PC-3 (cell line): ENCODE data around the gene CHI3L1. TPM values are rescaled to one million over a fixed set of nuclear protein-coding genes. Genes with fewer than 3 reads are reported as not detected.
A peak's percentile ranks its signal among the peaks of the same experiment; 100 is the strongest.

Experiments
- ATAC-seq: fragments of 200-7000 bp; cut with Tn5 transposase; 2 replicates; pipeline ENCODE4 v1.9.1; 2020; ENCODE audit warnings: mild to moderate bottlenecking, moderate library complexity
- BruUV-seq: library from RNA; stranded (reverse); fragments of 400-500 nt; replicated peaks from 2 replicates; lab custom pipeline; 2021; lab: Mats Ljungman, UMichigan
- CTCF ChIA-PET: fragments of 300-600 bp; sonication (Branson Sonifier 250); formaldehyde crosslinking; loops from one replicate; lab custom pipeline; 2022; ENCODE audit warnings: antibody characterized with exemption; lab: Charles Lee
- POLR2A ChIA-PET: fragments of 300-600 bp; sonication (Branson Sonifier 250); formaldehyde crosslinking; loops from one replicate; lab custom pipeline; 2022; ENCODE audit warnings: antibody characterized with exemption; ENCODE audit not compliant: unreplicated experiment; lab: Charles Lee
- DNase-seq: peaks from one replicate; pipeline ENCODE4 v3.0.0-alpha.2; 2015
- H2AFZ ChIP-seq: fragments of 300-600 bp; sonication (generic); 2 replicates; pipeline ENCODE4 v1.6.0; 2016; ENCODE audit warnings: antibody characterized with exemption, low read length
- H3F3A ChIP-seq: fragments of 300-600 bp; sonication (generic); one replicate; pipeline ENCODE4 v1.6.0; 2017; ENCODE audit warnings: antibody characterized with exemption, low read length, control low read depth, mild to moderate bottlenecking; ENCODE audit not compliant: unreplicated experiment
- H3K27ac ChIP-seq: fragments of 300-600 bp; sonication (generic); 2 replicates; pipeline ENCODE4 v1.5.1; 2016; ENCODE audit warnings: mild to moderate bottlenecking, low read length
- H3K27me3 ChIP-seq: fragments of 300-600 bp; sonication (generic); 2 replicates; pipeline ENCODE4 v1.6.1; 2016; ENCODE audit warnings: low read length, mixed read lengths
- H3K36me3 ChIP-seq: fragments of 300-600 bp; sonication (generic); 2 replicates; pipeline ENCODE4 v1.6.1; 2016; ENCODE audit warnings: low read depth, mixed run types, low read length, mixed read lengths
- H3K4me1 ChIP-seq: fragments of 300-600 bp; sonication (generic); 2 replicates; pipeline ENCODE4 v1.5.1; 2016; ENCODE audit warnings: low read length; ENCODE audit not compliant: insufficient read depth
- H3K4me2 ChIP-seq: fragments of 300-600 bp; sonication (generic); 2 replicates; pipeline ENCODE4 v1.6.0; 2016; ENCODE audit warnings: low read length
- H3K4me3 ChIP-seq: fragments of 300-600 bp; sonication (generic); 2 replicates; pipeline ENCODE4 v1.5.1; 2016; ENCODE audit warnings: mild to moderate bottlenecking, low read length, mixed read lengths
- H3K79me2 ChIP-seq: fragments of 300-600 bp; sonication (generic); 2 replicates; pipeline ENCODE4 v1.6.1; 2017; ENCODE audit warnings: low read length, mixed read lengths
- H3K9ac ChIP-seq: fragments of 300-600 bp; sonication (generic); 2 replicates; pipeline ENCODE4 v1.6.0; 2016; ENCODE audit warnings: mild to moderate bottlenecking, low read length
- H3K9me2 ChIP-seq: fragments of 300-600 bp; sonication (generic); replicated peaks from 2 replicates; pipeline ENCODE4 v1.6.1; 2016; ENCODE audit warnings: mixed run types, low read length, mixed read lengths
- H3K9me3 ChIP-seq: fragments of 300-600 bp; sonication (generic); 2 replicates; pipeline ENCODE4 v1.6.1; 2016; ENCODE audit warnings: low read length, mixed read lengths
- H4K20me1 ChIP-seq: fragments of 300-600 bp; sonication (generic); 2 replicates; pipeline ENCODE4 v1.6.1; 2016; ENCODE audit warnings: low read length, mixed read lengths
- EZH2 ChIP-seq: fragments of 300-600 bp; sonication (generic); IDR thresholded peaks from one replicate; pipeline ENCODE4 v1.6.1; 2017; ENCODE audit warnings: antibody characterized with exemption, mild to moderate bottlenecking, low read length; ENCODE audit not compliant: unreplicated experiment
- EZH2phosphoT487 ChIP-seq: fragments of 300-600 bp; sonication (generic); IDR thresholded peaks from 2 replicates; pipeline ENCODE4 v1.6.1; 2018; ENCODE audit warnings: mild to moderate bottlenecking, antibody characterized with exemption, low read length, borderline replicate concordance
- intact Hi-C: fragments of 100-400 bp; cut with micrococcal nuclease; formaldehyde crosslinking; loops from 2 replicates; pipeline ENCODE4 v1.9.0; 2023
- total RNA-seq: library from RNA; depleted of rRNA; stranded (reverse); fragments of >200 nt; gene quantifications from 2 replicates; pipeline ENCODE4 v1.2.3, GENCODE V29; 2014
- TF ChIP-seq, protein P1 (sequence below): fragments of 300-600 bp; sonication (generic); conservative IDR thresholded peaks from 2 replicates; pipeline ENCODE4 v1.5.1; 2017; ENCODE audit warnings: antibody characterized with exemption, low read depth, mild to moderate bottlenecking, low read length

The CHI3L1 gene
- total RNA-seq, 1 experiment from 2014 or later = not detected

DNA sequence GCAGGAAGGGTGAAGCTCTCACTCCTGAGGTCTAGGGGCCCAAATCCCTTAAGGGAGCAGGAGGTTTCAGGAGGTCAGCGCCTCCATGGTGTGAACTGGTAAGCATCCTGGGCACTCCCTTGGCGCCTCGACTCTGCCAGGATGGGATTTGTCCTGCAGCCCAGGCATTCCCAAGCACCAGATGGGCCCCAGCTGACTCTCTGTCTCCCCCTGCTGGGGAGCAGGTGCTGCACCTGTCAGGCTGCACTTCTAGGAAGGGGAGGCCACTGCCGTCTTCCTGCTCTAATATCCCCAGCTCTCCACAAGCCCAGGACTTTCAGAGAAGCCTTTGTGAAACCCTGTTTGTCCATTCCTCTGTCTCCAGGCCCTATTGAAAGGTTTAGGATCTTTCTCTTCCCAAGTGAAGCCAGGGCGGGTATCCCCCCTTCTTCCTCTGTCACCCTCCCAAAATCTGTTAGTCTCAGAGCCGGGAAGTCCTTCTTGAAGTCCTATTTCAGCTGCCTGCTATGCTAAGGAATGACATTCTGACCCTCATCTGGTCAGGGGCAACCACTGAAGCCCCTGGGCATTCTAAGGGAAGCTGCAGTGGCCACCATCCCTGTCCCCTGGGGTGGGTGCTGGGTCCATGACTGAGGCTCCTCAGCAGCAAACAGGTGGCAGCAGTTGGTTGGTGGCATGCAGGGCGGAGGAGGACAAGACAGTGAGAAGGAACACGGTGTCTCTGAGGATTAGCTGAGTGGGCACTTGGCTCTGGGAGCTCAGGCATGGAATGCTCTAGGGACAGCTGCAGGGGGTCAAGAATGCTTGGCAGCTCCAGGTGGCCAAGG lies 14.1 kb downstream of the CHI3L1 start:
- peak; percentile 84 for ATAC-seq
- Histone ChIP-seq H4K20me1 (no peaks in the 10 kb centered on the region), H3K27me3 (no peaks in the 10 kb centered on the region), H3K36me3 (no peaks in the 10 kb centered on the region), H3K79me2 (no peaks in the 10 kb centered on the region), H3K9me2 (no peaks in the 10 kb centered on the region), H3K27ac (no peak overlapping the region), H3F3A (no peaks in the 10 kb centered on the region), H3K9ac (no peak overlapping the region), H3K9me3 (no peaks in the 10 kb centered on the region), H3K4me3 (no peak overlapping the region), H3K4me2 (no peak overlapping the region), H3K4me1 (peaks cover 6% of the 10 kb centered on the region), H2AFZ (no peak overlapping the region)
- TF ChIP-seq, protein P1, sequence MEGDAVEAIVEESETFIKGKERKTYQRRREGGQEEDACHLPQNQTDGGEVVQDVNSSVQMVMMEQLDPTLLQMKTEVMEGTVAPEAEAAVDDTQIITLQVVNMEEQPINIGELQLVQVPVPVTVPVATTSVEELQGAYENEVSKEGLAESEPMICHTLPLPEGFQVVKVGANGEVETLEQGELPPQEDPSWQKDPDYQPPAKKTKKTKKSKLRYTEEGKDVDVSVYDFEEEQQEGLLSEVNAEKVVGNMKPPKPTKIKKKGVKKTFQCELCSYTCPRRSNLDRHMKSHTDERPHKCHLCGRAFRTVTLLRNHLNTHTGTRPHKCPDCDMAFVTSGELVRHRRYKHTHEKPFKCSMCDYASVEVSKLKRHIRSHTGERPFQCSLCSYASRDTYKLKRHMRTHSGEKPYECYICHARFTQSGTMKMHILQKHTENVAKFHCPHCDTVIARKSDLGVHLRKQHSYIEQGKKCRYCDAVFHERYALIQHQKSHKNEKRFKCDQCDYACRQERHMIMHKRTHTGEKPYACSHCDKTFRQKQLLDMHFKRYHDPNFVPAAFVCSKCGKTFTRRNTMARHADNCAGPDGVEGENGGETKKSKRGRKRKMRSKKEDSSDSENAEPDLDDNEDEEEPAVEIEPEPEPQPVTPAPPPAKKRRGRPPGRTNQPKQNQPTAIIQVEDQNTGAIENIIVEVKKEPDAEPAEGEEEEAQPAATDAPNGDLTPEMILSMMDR = peak; percentile 86
- no peak for TF ChIP-seq EZH2phosphoT487
- peak; percentile 81 for DNase-seq
- ChIA-PET POLR2A (no interaction called here), CTCF (interaction anchor here (2.8 kb wide), 1 partner anchor 55 kb away, joined by 31 read pairs; no protein-coding TSS in a partner anchor)
- no TSS peak for BruUV-seq
- intact Hi-C loops = loop anchor here (2.0 kb wide), 1 partner anchor 54 kb away; no protein-coding TSS in a partner anchor

DNA sequence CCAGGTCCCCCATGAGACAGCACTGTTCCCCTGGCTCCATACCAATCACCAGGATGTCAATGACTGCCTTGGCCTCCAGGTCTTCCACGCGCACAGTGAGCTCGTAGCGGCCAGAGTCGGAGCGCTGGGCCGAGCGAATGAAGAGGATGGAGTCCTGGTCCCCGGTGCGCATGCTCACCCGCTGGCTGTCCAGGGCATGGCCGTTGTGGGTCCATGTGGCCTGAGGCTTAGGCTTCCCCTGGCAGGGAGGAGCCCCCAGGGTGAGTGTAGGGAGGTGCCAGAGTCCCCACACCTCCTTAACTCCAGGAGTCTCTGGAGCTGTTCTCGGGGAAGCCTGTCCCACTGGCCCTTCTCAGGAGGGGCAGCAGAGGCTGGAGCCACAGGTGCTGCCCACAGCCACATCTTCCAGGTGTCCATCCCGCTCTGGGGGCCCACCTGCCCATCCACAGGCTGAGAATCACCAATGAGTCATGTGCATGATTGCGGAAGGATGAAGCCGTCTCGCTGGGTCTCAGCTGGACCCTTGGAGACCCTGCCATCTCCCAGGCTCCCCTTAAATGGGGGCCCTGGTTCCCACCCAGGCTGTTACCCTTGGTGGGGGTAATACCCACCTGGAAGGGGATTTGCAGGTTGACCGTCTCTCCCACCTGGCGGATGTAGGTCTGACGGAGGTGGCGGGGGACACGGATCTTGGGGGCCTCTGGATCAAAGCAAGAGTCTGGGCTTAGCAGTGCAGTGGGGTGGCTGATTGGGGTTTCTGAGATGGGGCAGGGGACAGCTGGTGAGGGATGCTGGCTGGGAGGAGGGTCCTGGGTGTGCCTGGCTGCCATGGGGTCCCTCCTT lies 14.9 kb downstream of the CHI3L1 start:
- H2AFZ ChIP-seq = no peak overlapping the region
- H3K27me3 ChIP-seq = no peaks in the 10 kb centered on the region
- intact Hi-C loops = loop anchor here (2.0 kb wide), 1 partner anchor 53 kb away; no protein-coding TSS in a partner anchor
- no peak for DNase-seq
- no peak overlapping the region for H3K4me3 ChIP-seq
- H3K9me3 ChIP-seq = no peaks in the 10 kb centered on the region
- H3K9ac ChIP-seq = no peak overlapping the region
- no peak overlapping the region for H3K4me2 ChIP-seq
- no peak; the same call in 1 of the 2 replicates for ATAC-seq
- no peaks in the 10 kb centered on the region for H3K79me2 ChIP-seq
- ChIA-PET CTCF (interaction anchor here (2.8 kb wide), 1 partner anchor 54 kb away, joined by 31 read pairs; no protein-coding TSS in a partner anchor), POLR2A (no interaction called here)
- no peaks in the 10 kb centered on the region for H3K9me2 ChIP-seq
- H3F3A ChIP-seq = no peaks in the 10 kb centered on the region
- BruUV-seq = no TSS peak
- no peaks in the 10 kb centered on the region for H3K4me1 ChIP-seq
- H3K36me3 ChIP-seq = no peaks in the 10 kb centered on the region
- TF ChIP-seq EZH2phosphoT487 (no peak), EZH2 (no peak)
- TF ChIP-seq, protein P1 = no peak
- H4K20me1 ChIP-seq = no peaks in the 10 kb centered on the region
- no peak overlapping the region for H3K27ac ChIP-seq
